Activated B cell treated with CpG ODN at 0.5 μM for 24 hours (primary cell): Measurements from ENCODE around the gene HSD11B2. TPM values are rescaled to one million over a fixed set of nuclear protein-coding genes. Genes with fewer than 3 reads are reported as not detected.

Source experiments
- ATAC-seq: fragments of 200-7000 bp; cut with Tn5 transposase; one replicate; pipeline ENCODE4 v1.10.0; 2021; ENCODE audit warnings: low read depth, mild to moderate bottlenecking, moderate library complexity
- CTCF ChIA-PET: fragments of 350-600 bp; sonication (Branson Sonifier 250); formaldehyde crosslinking; loops from one replicate; lab custom pipeline; 2021; ENCODE audit warnings: antibody characterized with exemption; lab: Charles Lee
- POLR2A ChIA-PET: fragments of 350-600 bp; sonication (Branson Sonifier 250); formaldehyde crosslinking; loops from one replicate; lab custom pipeline; 2021; ENCODE audit warnings: antibody characterized with exemption; lab: Charles Lee
- DNase-seq: peaks from one replicate; pipeline ENCODE4 v3.0.0; 2022
- H3K27ac Mint-ChIP-seq: one replicate; pipeline ENCODE4 v1.8.0; 2020; ENCODE audit warnings: mixed read lengths
- H3K27me3 Mint-ChIP-seq: one replicate; pipeline ENCODE4 v1.8.0; 2021; ENCODE audit warnings: mixed read lengths
- H3K36me3 Mint-ChIP-seq: one replicate; pipeline ENCODE4 v1.8.0; 2021; ENCODE audit warnings: low read depth, mixed read lengths
- H3K4me1 Mint-ChIP-seq: one replicate; pipeline ENCODE4 v1.8.0; 2021; ENCODE audit warnings: mixed read lengths
- H3K4me3 Mint-ChIP-seq: one replicate; pipeline ENCODE4 v1.8.0; 2020; ENCODE audit warnings: mild to moderate bottlenecking, mixed read lengths
- H3K9me3 Mint-ChIP-seq: one replicate; pipeline ENCODE4 v1.8.0; 2020; ENCODE audit warnings: mixed read lengths
- CTCF ChIP-seq: fragments of 200-600 bp; IDR thresholded peaks from one replicate; pipeline ENCODE4 v1.8.0; 2022; ENCODE audit warnings: antibody characterized with exemption, mild to moderate bottlenecking
- intact Hi-C: fragments of 100-400 bp; cut with micrococcal nuclease; formaldehyde crosslinking; loops from one replicate; pipeline ENCODE4 v1.15.1; 2024
- total RNA-seq: library from RNA; stranded (reverse); gene quantifications from 2 replicates; pipeline ENCODE4 v1.2.3, GENCODE V29; 2022

The HSD11B2 gene
- total RNA-seq, 1 donor from 2014 or later: 0.49 TPM

- TF ChIP-seq CTCF: no peak
- CTCF ChIA-PET: interaction anchor here (1.0 kb wide), 1 partner anchor 56 kb away, joined by 3 read pairs; no protein-coding TSS in a partner anchor
- POLR2A ChIA-PET: interaction anchor here (0.6 kb wide), 1 partner anchor 13 kb away, joined by 4 read pairs; no protein-coding TSS in a partner anchor
These were observed 40.0 kb upstream of the HSD11B2 start for GRCh38 chr16:67390816-67391423.

GRCh38 chr16:67391424-67392300, 39.3 kb upstream of the HSD11B2 start:
- peaks cover 19% of the 10 kb centered on the region for H3K4me1 Mint-ChIP-seq
- CTCF ChIA-PET: no interaction called here
- TF ChIP-seq CTCF: no peak
- H3K4me3 Mint-ChIP-seq: no peak overlapping the region
- POLR2A ChIA-PET: interaction anchor here (0.6 kb wide), 1 partner anchor 12 kb away, joined by 4 read pairs; no protein-coding TSS in a partner anchor
- intact Hi-C loops: no loop called here
- no peaks in the 10 kb centered on the region for H3K36me3 Mint-ChIP-seq
- DNase-seq (no peak), ATAC-seq (no peak)
- no peak overlapping the region for H3K27ac Mint-ChIP-seq
- H3K9me3 Mint-ChIP-seq: no peaks in the 10 kb centered on the region
- peaks cover 23% of the 10 kb centered on the region for H3K27me3 Mint-ChIP-seq

More at GRCh38 chr16:67390816-67391423, 40.0 kb upstream of the HSD11B2 start:
- intact Hi-C loops: no loop called here
- no peak overlapping the region for H3K4me3 Mint-ChIP-seq
- H3K9me3 Mint-ChIP-seq: no peaks in the 10 kb centered on the region
- H3K27me3 Mint-ChIP-seq: peaks cover 23% of the 10 kb centered on the region
- H3K4me1 Mint-ChIP-seq: peaks cover 19% of the 10 kb centered on the region
- no peak overlapping the region for H3K27ac Mint-ChIP-seq
- ATAC-seq (no peak), DNase-seq (no peak)
- no peaks in the 10 kb centered on the region for H3K36me3 Mint-ChIP-seq

GRCh38 chr16:67392301-67393059, 38.4 kb upstream of the HSD11B2 start:
- peaks cover 23% of the 10 kb centered on the region for H3K27me3 Mint-ChIP-seq
- TF ChIP-seq CTCF: no peak
- POLR2A ChIA-PET: no interaction called here
- H3K27ac Mint-ChIP-seq: no peak overlapping the region
- H3K9me3 Mint-ChIP-seq: no peaks in the 10 kb centered on the region
- no peaks in the 10 kb centered on the region for H3K36me3 Mint-ChIP-seq
- H3K4me3 Mint-ChIP-seq: no peak overlapping the region
- ATAC-seq: no peak
- H3K4me1 Mint-ChIP-seq: peaks cover 19% of the 10 kb centered on the region
- no peak for DNase-seq
- CTCF ChIA-PET: no interaction called here
- intact Hi-C loops: no loop called here

GRCh38 chr16:67393111-67393787, 37.7 kb upstream of the HSD11B2 start, which contains the start of gene TPPP3:
Gene TPPP3, minus strand, starts transcription at chr16:67393498. Its CDS starts 2,387 bp downstream, at chr16:67391111.
- H3K4me1 Mint-ChIP-seq: peaks cover 19% of the 10 kb centered on the region
- H3K27ac Mint-ChIP-seq: no peak within 1 kb of the TSS
- DNase-seq: no peak
- no peak for TF ChIP-seq CTCF
- ChIA-PET POLR2A (interaction anchor here (0.6 kb wide), 1 partner anchor 40 kb away, joined by 3 read pairs; no protein-coding TSS in a partner anchor), CTCF (interaction anchor here (0.7 kb wide), 1 partner anchor 41 kb away, joined by 4 read pairs; no protein-coding TSS in a partner anchor)
- intact Hi-C loops: no loop called here
- H3K36me3 Mint-ChIP-seq: no peaks in the 10 kb centered on the region
- peak within 1 kb of the TSS; percentile 79 for H3K4me3 Mint-ChIP-seq
- H3K27me3 Mint-ChIP-seq: peaks cover 23% of the 10 kb centered on the region
- H3K9me3 Mint-ChIP-seq: no peaks in the 10 kb centered on the region
- peak; percentile 45 for ATAC-seq
